GM12873 (cell line): ENCODE measurements around the gene FADS6.

Experiments used
- CTCF ChIP-seq: IDR thresholded peaks from 2 replicates; pipeline ENCODE4 v1.5.1; 2012; ENCODE audit warnings: low read depth, mild to moderate bottlenecking, moderate library complexity, low read length, control low read depth; ENCODE audit not compliant: insufficient read depth; ENCODE audit errors: missing control alignments

Gene FADS6

GRCh38 chr17:74935585-74936469 is 42.4 kb upstream of the FADS6 start, which contains the start of gene OTOP3:
TSS of gene OTOP3 (plus strand) at chr17:74935898. CDS start at chr17:74935922, 24 bp downstream.
- no peak for TF ChIP-seq CTCF

- TF ChIP-seq CTCF = no peak
Measured at GRCh38 chr17:74935048-74935447, 41.6 kb upstream of the FADS6 start.

- no peak for TF ChIP-seq CTCF
Measured at GRCh38 chr17:74930535-74931036, 37.2 kb upstream of the FADS6 start.

- TF ChIP-seq CTCF = no peak
Measured at GRCh38 chr17:74928786-74929185, 35.4 kb upstream of the FADS6 start.

- TF ChIP-seq CTCF = no peak
Measured at GRCh38 chr17:74925242-74925641, 31.8 kb upstream of the FADS6 start.

GRCh38 chr17:74924250-74924948 is 31.0 kb upstream of the FADS6 start, which contains the start of gene OTOP2:
TSS of gene OTOP2 (plus strand) at chr17:74924273. CDS start at chr17:74924633, 360 bp downstream.
- no peak for TF ChIP-seq CTCF
